ENCODE measurements around the gene SURF6. TPM values are rescaled to one million over a fixed set of nuclear protein-coding genes. Genes with fewer than 3 reads are reported as not detected.
"Not testable (repeated sequence)": the region's sequence is repeated elsewhere in the genome, so short reads cannot be mapped to it uniquely, and the experiment has no call there.

The SURF6 gene
- total RNA-seq, 1 donor from 2014 or later, result 21.7 TPM

DNA sequence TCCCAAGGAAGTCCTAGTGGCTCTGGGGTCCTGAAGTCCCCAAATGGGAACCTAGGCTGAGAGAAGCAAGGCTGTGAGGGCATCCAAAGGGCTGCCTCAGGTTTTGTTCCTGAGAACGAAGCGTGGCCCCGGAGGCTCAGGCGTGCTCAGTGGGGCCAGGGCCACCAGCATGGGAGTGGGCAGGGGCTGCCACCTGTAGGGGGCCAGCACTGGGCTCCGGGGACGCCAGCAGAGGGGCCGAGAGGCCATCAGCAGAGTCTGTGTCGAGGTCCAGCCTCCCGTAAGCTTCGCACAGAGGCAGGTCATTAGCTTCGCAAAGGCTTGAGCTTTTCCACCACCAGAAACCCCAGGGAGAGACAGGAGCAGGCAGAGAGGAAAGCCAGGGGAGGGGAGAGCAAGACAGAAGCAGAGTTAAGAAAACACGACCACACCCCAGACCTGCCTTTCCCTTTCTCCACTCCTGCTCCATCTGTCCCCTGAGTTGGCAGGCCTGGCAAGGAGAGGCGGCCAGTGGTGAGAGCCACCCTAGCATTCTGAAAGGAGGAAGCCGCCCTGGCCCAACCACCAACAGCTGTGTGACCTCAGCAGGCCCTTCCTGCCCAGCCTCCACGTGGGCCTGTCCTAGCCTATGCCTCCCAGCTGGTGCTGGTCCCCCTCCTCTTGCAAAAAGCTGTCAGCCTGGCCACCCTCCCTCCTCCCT is 5.5 kb upstream of the SURF6 start:
- TF ChIP-seq, protein P1, sequence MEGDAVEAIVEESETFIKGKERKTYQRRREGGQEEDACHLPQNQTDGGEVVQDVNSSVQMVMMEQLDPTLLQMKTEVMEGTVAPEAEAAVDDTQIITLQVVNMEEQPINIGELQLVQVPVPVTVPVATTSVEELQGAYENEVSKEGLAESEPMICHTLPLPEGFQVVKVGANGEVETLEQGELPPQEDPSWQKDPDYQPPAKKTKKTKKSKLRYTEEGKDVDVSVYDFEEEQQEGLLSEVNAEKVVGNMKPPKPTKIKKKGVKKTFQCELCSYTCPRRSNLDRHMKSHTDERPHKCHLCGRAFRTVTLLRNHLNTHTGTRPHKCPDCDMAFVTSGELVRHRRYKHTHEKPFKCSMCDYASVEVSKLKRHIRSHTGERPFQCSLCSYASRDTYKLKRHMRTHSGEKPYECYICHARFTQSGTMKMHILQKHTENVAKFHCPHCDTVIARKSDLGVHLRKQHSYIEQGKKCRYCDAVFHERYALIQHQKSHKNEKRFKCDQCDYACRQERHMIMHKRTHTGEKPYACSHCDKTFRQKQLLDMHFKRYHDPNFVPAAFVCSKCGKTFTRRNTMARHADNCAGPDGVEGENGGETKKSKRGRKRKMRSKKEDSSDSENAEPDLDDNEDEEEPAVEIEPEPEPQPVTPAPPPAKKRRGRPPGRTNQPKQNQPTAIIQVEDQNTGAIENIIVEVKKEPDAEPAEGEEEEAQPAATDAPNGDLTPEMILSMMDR (IDR thresholded peaks at IDR 0.05; ENCODE audit: unreplicated experiment), result no peak
- Mint-ChIP-seq H3K4me3 (ENCODE audit: unreplicated experiment) (no peak overlapping the region), H3K27ac (ENCODE audit: unreplicated experiment) (no peak overlapping the region), H3K36me3 (ENCODE audit: low read depth, unreplicated experiment) (peaks cover 18% of the 10 kb centered on the region), H3K9me3 (ENCODE audit: unreplicated experiment) (no peaks in the 10 kb centered on the region), H3K4me1 (ENCODE audit: unreplicated experiment) (peaks cover 6% of the 10 kb centered on the region), H3K27me3 (ENCODE audit: unreplicated experiment) (peaks cover 8% of the 10 kb centered on the region)
- no peak for DNase-seq (ENCODE audit: low spot score)

DNA sequence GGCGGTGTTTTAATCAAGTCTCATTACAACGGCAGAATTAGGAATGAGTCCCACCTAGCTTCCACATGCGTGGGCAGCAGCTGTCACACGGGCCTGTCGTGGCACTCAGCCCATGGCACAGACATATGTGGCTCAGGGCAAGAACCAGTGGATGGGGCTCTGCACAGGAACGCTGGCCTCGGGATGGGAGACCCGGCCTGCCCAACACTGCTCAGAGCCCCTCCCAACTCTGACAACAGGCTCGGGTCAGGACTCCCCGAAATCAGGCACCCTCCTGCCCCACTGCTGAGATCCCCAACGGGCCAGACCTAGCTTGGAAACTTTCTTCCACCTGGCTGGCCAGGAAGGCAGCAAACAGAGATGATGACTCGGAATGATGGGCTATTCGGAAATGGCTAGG is 4.9 kb upstream of the SURF6 start:
- Mint-ChIP-seq H3K4me1 (ENCODE audit: unreplicated experiment) (peaks cover 3% of the 10 kb centered on the region), H3K9me3 (ENCODE audit: unreplicated experiment) (no peaks in the 10 kb centered on the region), H3K4me3 (ENCODE audit: unreplicated experiment) (no peak overlapping the region), H3K27me3 (ENCODE audit: unreplicated experiment) (peaks cover 8% of the 10 kb centered on the region), H3K27ac (ENCODE audit: unreplicated experiment) (no peak overlapping the region), H3K36me3 (ENCODE audit: low read depth, unreplicated experiment) (peaks cover 18% of the 10 kb centered on the region)
- TF ChIP-seq, protein P1 (IDR thresholded peaks at IDR 0.05; ENCODE audit: unreplicated experiment), result no peak
- no peak for DNase-seq (ENCODE audit: low spot score)

DNA sequence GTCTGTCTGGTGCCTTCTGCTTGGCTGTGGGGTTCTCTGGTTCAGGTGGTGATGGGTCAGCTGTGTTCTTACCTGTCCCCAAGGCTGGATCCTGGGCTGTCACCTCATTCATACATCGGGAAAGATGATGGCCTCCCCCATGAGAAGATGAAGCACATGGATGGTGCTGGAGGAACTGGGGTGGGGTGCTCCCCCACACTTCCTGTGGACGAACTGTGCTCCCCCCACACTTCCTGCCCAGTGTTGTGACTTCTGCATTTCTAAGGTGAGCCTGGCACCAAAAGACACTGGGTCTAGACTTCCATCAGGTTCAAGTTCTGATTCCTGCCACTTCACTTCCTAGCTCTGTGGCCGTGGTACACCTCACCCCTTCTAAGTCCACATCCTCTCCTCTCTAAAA is 4.3 kb upstream of the SURF6 start:
- Mint-ChIP-seq H3K4me1 (ENCODE audit: unreplicated experiment) (peaks cover 8% of the 10 kb centered on the region), H3K4me3 (ENCODE audit: unreplicated experiment) (no peak overlapping the region), H3K27ac (ENCODE audit: unreplicated experiment) (no peak overlapping the region), H3K9me3 (ENCODE audit: unreplicated experiment) (no peaks in the 10 kb centered on the region), H3K27me3 (ENCODE audit: unreplicated experiment) (peaks cover 8% of the 10 kb centered on the region), H3K36me3 (ENCODE audit: low read depth, unreplicated experiment) (peaks cover 21% of the 10 kb centered on the region)
- TF ChIP-seq, protein P1 (IDR thresholded peaks at IDR 0.05; ENCODE audit: unreplicated experiment), result no peak
- no peak for DNase-seq (ENCODE audit: low spot score)

DNA sequence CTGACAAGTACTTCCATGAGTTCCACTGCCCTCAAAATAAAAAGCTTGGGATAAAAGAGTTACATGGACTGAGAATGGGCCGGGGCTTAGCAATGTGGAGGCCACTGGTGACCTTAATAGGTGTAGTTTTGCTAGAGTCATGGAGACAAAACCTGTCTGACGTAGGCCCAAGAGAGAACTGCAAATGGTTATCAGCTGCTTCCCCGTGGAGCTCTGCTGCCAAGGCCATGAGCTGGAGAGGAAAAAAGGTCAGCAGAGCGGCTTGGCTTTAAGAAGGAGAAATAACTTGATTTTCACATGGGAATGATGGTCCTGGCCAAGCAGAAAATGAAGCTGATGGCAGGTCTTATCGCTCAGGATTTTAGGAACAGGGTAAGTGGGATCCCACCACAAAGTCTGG is 3.7 kb upstream of the SURF6 start:
- Mint-ChIP-seq H3K9me3 (ENCODE audit: unreplicated experiment) (no peaks in the 10 kb centered on the region), H3K36me3 (ENCODE audit: low read depth, unreplicated experiment) (peaks cover 21% of the 10 kb centered on the region), H3K4me3 (ENCODE audit: unreplicated experiment) (peak overlapping the region; percentile 38), H3K4me1 (ENCODE audit: unreplicated experiment) (peaks cover 12% of the 10 kb centered on the region), H3K27ac (ENCODE audit: unreplicated experiment) (no peak overlapping the region), H3K27me3 (ENCODE audit: unreplicated experiment) (peaks cover 6% of the 10 kb centered on the region)
- TF ChIP-seq, protein P1 (IDR thresholded peaks at IDR 0.05; ENCODE audit: unreplicated experiment), result no peak
- DNase-seq (ENCODE audit: low spot score), result no peak

DNA sequence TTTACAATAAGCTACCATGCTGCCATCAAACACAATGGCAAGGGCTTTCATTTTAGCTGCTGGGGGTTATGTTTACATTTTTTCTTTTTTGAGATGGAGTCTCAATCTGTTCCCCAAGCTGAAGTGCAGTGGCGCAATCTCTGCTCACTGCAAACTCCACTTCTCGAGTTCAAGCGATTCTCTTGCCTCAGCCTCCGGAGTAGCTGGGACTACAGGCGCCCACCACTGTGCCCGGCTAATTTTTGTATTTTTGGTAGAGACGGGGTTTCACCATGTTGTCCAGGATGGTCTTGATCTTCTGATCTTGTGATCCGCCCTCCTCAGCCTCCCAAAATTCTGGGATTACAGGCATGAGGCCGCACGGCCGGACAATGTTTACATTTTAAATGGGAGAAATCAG is 1.1 kb downstream of the SURF6 start:
- peaks cover 17% of the 10 kb centered on the region for H3K4me1 Mint-ChIP-seq (ENCODE audit: unreplicated experiment)
- not testable (repeated sequence) for H3K27ac Mint-ChIP-seq (ENCODE audit: unreplicated experiment); H3K27me3 Mint-ChIP-seq (ENCODE audit: unreplicated experiment); DNase-seq (ENCODE audit: low spot score); H3K9me3 Mint-ChIP-seq (ENCODE audit: unreplicated experiment)
- peaks cover 34% of the 10 kb centered on the region for H3K36me3 Mint-ChIP-seq (ENCODE audit: low read depth, unreplicated experiment)
- peak overlapping the region; percentile 98 for H3K4me3 Mint-ChIP-seq (ENCODE audit: unreplicated experiment)

All from endothelial cell (in vitro differentiated cells).